Neural cell (in vitro differentiated cells): ENCODE measurements around the gene ARHGAP42. TPM values are rescaled to one million over a fixed set of nuclear protein-coding genes. Genes with fewer than 3 reads are reported as not detected.

ENCODE experiments used
- H2AFZ ChIP-seq: fragments of 200-600, 300-800 bp; sonication (generic), shearing (Covaris generic); 2 replicates; pipeline ENCODE4 v1.6.0; 2014; ENCODE audit warnings: low read depth, mild to moderate bottlenecking, antibody characterized with exemption, low read length, moderate library complexity
- H3F3A ChIP-seq: fragments of 200-600 bp; shearing (Covaris generic); 2 replicates; pipeline ENCODE4 v1.6.1; 2016; ENCODE audit warnings: mild to moderate bottlenecking, moderate library complexity, mixed read lengths, antibody characterized with exemption, low read length; ENCODE audit not compliant: insufficient read depth, poor library complexity, severe bottlenecking
- H3K27ac ChIP-seq: fragments of 200-600, 300-800 bp; sonication (generic), shearing (Covaris generic); 2 replicates; pipeline ENCODE4 v1.5.1; 2014; ENCODE audit warnings: mild to moderate bottlenecking, low read length, moderate library complexity
- H3K27me3 ChIP-seq: fragments of 300-800, 200-600 bp; sonication (generic), shearing (Covaris generic); 2 replicates; pipeline ENCODE4 v1.6.0; 2014; ENCODE audit warnings: mild to moderate bottlenecking, low read depth, low read length, moderate library complexity; ENCODE audit not compliant: insufficient read depth
- H3K36me3 ChIP-seq: fragments of 300-800, 200-600 bp; sonication (generic), shearing (Covaris generic); 2 replicates; pipeline ENCODE4 v1.5.1; 2014; ENCODE audit warnings: mild to moderate bottlenecking, antibody characterized with exemption, low read length, moderate library complexity; ENCODE audit not compliant: insufficient read depth
- H3K4me2 ChIP-seq: fragments of 300-800, 200-600 bp; sonication (generic), shearing (Covaris generic); 2 replicates; pipeline ENCODE4 v1.6.0; 2014; ENCODE audit warnings: mild to moderate bottlenecking, low read length
- H3K4me3 ChIP-seq: fragments of 300-800, 200-600 bp; sonication (generic), shearing (Covaris generic); 2 replicates; pipeline ENCODE4 v1.5.1; 2014; ENCODE audit warnings: mild to moderate bottlenecking, low read length, moderate library complexity
- H3K79me2 ChIP-seq: fragments of 200-600 bp; shearing (Covaris generic); replicated peaks from 2 replicates; pipeline ENCODE4 v1.6.0; 2014; ENCODE audit warnings: mild to moderate bottlenecking, low read length, moderate library complexity; ENCODE audit not compliant: insufficient read depth
- H3K9ac ChIP-seq: fragments of 300-800, 200-600 bp; sonication (generic), shearing (Covaris generic); 2 replicates; pipeline ENCODE4 v1.6.1; 2016; ENCODE audit warnings: mild to moderate bottlenecking, low read length, mixed read lengths
- H3K9me2 ChIP-seq: fragments of 200-600 bp; shearing (Covaris generic); 2 replicates; pipeline ENCODE4 v1.6.1; 2016; ENCODE audit warnings: mild to moderate bottlenecking, low read length, mixed read lengths; ENCODE audit not compliant: insufficient read depth
- H3K9me3 ChIP-seq: fragments of 200-600, 300-800 bp; sonication (generic), shearing (Covaris generic); 2 replicates; pipeline ENCODE4 v1.6.1; 2016; ENCODE audit warnings: mild to moderate bottlenecking, mixed run types, low read length, moderate library complexity, mixed read lengths
- H4K20me1 ChIP-seq: fragments of 200-600 bp; shearing (Covaris generic); 2 replicates; pipeline ENCODE4 v1.6.1; 2016; ENCODE audit warnings: mild to moderate bottlenecking, mixed run types; ENCODE audit not compliant: insufficient read depth
- CTCF ChIP-seq: fragments of 450-650 bp; IDR thresholded peaks from 2 replicates; pipeline ENCODE4 v1.5.1; 2014; ENCODE audit warnings: antibody characterized with exemption, mild to moderate bottlenecking, moderate library complexity; ENCODE audit not compliant: poor library complexity, severe bottlenecking
- EP300 ChIP-seq: fragments of 450-650 bp; conservative IDR thresholded peaks from 2 replicates; pipeline ENCODE4 v1.6.1; 2014; ENCODE audit warnings: antibody characterized with exemption, mild to moderate bottlenecking, moderate library complexity; ENCODE audit not compliant: poor library complexity, severe bottlenecking
- EZH2 ChIP-seq: fragments of 200-600, 300-800 bp; shearing (Covaris generic), sonication (generic); IDR thresholded peaks from 2 replicates; pipeline ENCODE4 v1.6.1; 2014; ENCODE audit warnings: antibody characterized with exemption, low read length, borderline replicate concordance, mild to moderate bottlenecking; ENCODE audit not compliant: insufficient read depth, poor library complexity, severe bottlenecking
- MXI1 ChIP-seq: fragments of 450-650 bp; conservative IDR thresholded peaks from 2 replicates; pipeline ENCODE4 v1.6.1; 2014; ENCODE audit warnings: antibody characterized with exemption, mild to moderate bottlenecking; ENCODE audit not compliant: poor library complexity, severe bottlenecking
- POLR2AphosphoS5 ChIP-seq: IDR thresholded peaks from 2 replicates; pipeline ENCODE4 v1.6.1; 2012
- RAD21 ChIP-seq: fragments of 450-650 bp; conservative IDR thresholded peaks from 2 replicates; pipeline ENCODE4 v1.6.1; 2014; ENCODE audit warnings: antibody characterized with exemption, mild to moderate bottlenecking, moderate library complexity
- SMC3 ChIP-seq: fragments of 450-650 bp; conservative IDR thresholded peaks from 2 replicates; pipeline ENCODE4 v1.6.1; 2014; ENCODE audit warnings: antibody characterized with exemption, mild to moderate bottlenecking, moderate library complexity; ENCODE audit not compliant: poor library complexity
- TAF1 ChIP-seq: IDR thresholded peaks from 2 replicates; pipeline ENCODE4 v1.6.1; 2012; ENCODE audit warnings: low read depth
- polyA plus RNA-seq: library from polyadenylated mRNA; depleted of rRNA; stranded (reverse); fragments of >200 nt; gene quantifications from 2 replicates; pipeline ENCODE4 v1.2.3, GENCODE V29; 2014
- TF ChIP-seq, protein P1 (sequence below): IDR thresholded peaks from 2 replicates; pipeline ENCODE4 v1.6.1; 2012; ENCODE audit warnings: borderline replicate concordance

The ARHGAP42 gene
- polyA plus RNA-seq, 1 donor from 2014 or later = 0.64 TPM

DNA sequence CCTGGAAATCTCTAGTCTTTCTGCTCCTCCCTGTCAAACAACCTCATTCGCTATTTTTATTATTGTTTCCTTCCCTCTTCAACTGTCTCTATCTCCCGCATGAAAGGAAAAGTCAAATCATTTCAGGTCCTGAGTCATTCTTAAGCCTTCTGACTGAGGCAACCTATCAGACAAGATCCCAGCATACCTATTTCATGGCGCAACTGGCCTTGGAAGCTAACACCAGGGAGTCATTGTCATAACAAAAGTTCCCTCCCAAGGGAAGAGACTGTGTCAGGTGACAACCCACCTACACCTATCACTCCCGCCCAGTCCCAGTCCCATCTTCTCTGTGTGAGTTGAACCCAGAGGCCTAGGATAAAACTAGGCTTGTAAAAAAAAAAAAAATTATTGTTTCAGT is 10.2 kb upstream of the ARHGAP42 start:
- no peak overlapping the region for H3K4me2 ChIP-seq
- H2AFZ ChIP-seq = no peak overlapping the region
- no peaks in the 10 kb centered on the region for H3F3A ChIP-seq
- no peak overlapping the region for H3K9ac ChIP-seq
- H3K27me3 ChIP-seq = no peaks in the 10 kb centered on the region
- no peaks in the 10 kb centered on the region for H3K9me2 ChIP-seq
- H4K20me1 ChIP-seq = no peaks in the 10 kb centered on the region
- no peak overlapping the region for H3K27ac ChIP-seq
- H3K79me2 ChIP-seq = no peaks in the 10 kb centered on the region
- TF ChIP-seq MXI1 = no peak
- no peak for TF ChIP-seq CTCF
- no peak for TF ChIP-seq SMC3
- TF ChIP-seq RAD21 = no peak
- no peaks in the 10 kb centered on the region for H3K9me3 ChIP-seq
- no peak overlapping the region for H3K4me3 ChIP-seq
- no peaks in the 10 kb centered on the region for H3K36me3 ChIP-seq

- Histone ChIP-seq H3K27ac (no peak overlapping the region), H3K79me2 (no peaks in the 10 kb centered on the region)
- TF ChIP-seq POLR2AphosphoS5 = no peak
- TF ChIP-seq, protein P1, sequence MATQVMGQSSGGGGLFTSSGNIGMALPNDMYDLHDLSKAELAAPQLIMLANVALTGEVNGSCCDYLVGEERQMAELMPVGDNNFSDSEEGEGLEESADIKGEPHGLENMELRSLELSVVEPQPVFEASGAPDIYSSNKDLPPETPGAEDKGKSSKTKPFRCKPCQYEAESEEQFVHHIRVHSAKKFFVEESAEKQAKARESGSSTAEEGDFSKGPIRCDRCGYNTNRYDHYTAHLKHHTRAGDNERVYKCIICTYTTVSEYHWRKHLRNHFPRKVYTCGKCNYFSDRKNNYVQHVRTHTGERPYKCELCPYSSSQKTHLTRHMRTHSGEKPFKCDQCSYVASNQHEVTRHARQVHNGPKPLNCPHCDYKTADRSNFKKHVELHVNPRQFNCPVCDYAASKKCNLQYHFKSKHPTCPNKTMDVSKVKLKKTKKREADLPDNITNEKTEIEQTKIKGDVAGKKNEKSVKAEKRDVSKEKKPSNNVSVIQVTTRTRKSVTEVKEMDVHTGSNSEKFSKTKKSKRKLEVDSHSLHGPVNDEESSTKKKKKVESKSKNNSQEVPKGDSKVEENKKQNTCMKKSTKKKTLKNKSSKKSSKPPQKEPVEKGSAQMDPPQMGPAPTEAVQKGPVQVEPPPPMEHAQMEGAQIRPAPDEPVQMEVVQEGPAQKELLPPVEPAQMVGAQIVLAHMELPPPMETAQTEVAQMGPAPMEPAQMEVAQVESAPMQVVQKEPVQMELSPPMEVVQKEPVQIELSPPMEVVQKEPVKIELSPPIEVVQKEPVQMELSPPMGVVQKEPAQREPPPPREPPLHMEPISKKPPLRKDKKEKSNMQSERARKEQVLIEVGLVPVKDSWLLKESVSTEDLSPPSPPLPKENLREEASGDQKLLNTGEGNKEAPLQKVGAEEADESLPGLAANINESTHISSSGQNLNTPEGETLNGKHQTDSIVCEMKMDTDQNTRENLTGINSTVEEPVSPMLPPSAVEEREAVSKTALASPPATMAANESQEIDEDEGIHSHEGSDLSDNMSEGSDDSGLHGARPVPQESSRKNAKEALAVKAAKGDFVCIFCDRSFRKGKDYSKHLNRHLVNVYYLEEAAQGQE = no peak
These were observed 9.3 kb upstream of the ARHGAP42 start for GRCh38 chr11:100677796-100678195.

DNA sequence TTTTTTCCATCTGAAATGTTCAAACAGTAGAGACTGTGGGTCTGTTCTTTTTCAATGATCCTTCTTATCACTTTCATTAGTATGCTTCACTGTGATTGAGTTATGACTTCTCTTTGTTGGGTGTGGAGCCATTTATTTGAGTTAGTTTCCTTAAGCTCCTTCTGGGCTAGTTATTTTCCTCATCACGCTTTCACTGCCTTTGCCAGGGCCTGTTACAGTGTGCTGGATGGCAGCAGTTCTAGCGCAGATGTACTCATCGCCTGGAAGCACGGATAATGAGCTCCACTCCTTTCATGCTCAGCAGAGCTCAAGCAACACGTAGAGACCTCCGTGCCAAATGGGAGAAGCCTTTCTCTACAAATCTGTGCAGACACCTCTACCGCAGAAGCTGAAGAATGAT is 7.0 kb upstream of the ARHGAP42 start:
- no peak overlapping the region for H3K9ac ChIP-seq
- no peaks in the 10 kb centered on the region for H3K36me3 ChIP-seq
- H3F3A ChIP-seq = no peaks in the 10 kb centered on the region
- H3K27ac ChIP-seq = no peak overlapping the region
- no peak for TF ChIP-seq CTCF
- TF ChIP-seq, protein P1 = no peak
- TF ChIP-seq MXI1 = no peak
- no peak for TF ChIP-seq SMC3
- no peak for TF ChIP-seq EP300
- TF ChIP-seq TAF1 = no peak
- no peak for TF ChIP-seq EZH2
- TF ChIP-seq RAD21 = no peak
- TF ChIP-seq POLR2AphosphoS5 = no peak
- no peak overlapping the region for H3K4me3 ChIP-seq
- H3K4me2 ChIP-seq = no peak overlapping the region
- H3K27me3 ChIP-seq = no peaks in the 10 kb centered on the region
- no peaks in the 10 kb centered on the region for H4K20me1 ChIP-seq
- no peaks in the 10 kb centered on the region for H3K9me3 ChIP-seq
- H3K79me2 ChIP-seq = no peaks in the 10 kb centered on the region
- no peak overlapping the region for H2AFZ ChIP-seq
- H3K9me2 ChIP-seq = no peaks in the 10 kb centered on the region

More at GRCh38 chr11:100677796-100678195, 9.3 kb upstream of the ARHGAP42 start:
- Histone ChIP-seq H4K20me1 (no peaks in the 10 kb centered on the region), H2AFZ (no peak overlapping the region), H3K4me2 (no peak overlapping the region), H3K4me3 (no peak overlapping the region), H3K9ac (no peak overlapping the region), H3K27me3 (no peaks in the 10 kb centered on the region), H3K9me3 (no peaks in the 10 kb centered on the region), H3K36me3 (no peaks in the 10 kb centered on the region), H3K9me2 (no peaks in the 10 kb centered on the region), H3F3A (no peaks in the 10 kb centered on the region)
